Frontal cortex (tissue), 4 donors: ENCODE measurements around the gene IP6K3. TPM values are rescaled to one million over a fixed set of nuclear protein-coding genes. Genes with fewer than 3 reads are reported as not detected.

Experiments used
- DNase-seq, 2 donors: peaks; one replicate each; pipeline ENCODE4 v3.0.0; 2012; ENCODE audit warnings: low spot score in 2 of 2
- FAIRE-seq: peaks from 2 replicates; lab custom pipeline; 2012; peaks lifted over from hg19 to GRCh38; lab: Jason Lieb, UNC
- total RNA-seq: library from RNA; depleted of rRNA; stranded (reverse); fragments of >200 nt; gene quantifications from one replicate; pipeline ENCODE4 v1.2.3, GENCODE V29; 2014
- donor health status: control.
- donor health status: control.
- donor health status: control.

IP6K3 gene
- total RNA-seq, 1 donor from 2014 or later: not detected

DNA sequence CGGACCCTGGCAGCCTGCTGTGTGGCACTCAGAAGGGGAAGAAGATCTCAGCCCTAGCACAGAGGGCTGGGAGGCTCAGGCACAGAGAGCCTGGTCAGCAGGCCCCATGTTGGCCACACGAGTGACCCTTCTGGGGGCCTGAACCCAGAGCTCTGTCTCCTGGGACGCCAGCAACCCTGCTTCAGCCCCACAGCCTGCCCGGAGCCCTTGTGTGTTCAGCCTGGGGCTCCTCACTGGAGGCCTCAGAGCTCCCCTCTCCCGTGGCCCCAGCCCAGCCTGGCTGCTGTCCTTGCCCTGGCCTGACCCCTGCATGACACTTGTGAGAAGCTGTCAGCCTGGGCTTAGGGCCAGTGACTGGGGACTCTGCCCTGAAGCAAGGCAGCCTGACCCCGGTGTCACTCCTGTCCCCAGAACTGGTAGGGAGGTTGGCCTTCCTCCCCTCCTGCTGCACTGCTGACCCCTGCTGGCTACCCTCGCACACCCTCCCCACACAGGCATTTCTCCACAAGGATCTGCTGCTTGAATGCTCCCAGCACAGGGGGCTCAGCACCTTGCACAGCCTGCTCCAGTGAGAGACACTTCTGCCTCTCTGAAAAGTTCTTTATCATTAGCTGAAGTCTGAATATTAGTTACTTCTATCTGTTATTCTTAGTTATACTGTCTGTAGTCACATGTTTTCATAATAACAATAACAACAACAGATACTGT, 15.4 kb upstream of the IP6K3 start:
- FAIRE-seq: no peak

GRCh38 chr6:33761581-33761921, 14.8 kb upstream of the IP6K3 start:
- no peak for DNase-seq
- FAIRE-seq: no peak

More for the DNA sequence above, 15.4 kb upstream of the IP6K3 start:
- peak in 1 of 2 donors; percentile 52 for DNase-seq

DNA sequence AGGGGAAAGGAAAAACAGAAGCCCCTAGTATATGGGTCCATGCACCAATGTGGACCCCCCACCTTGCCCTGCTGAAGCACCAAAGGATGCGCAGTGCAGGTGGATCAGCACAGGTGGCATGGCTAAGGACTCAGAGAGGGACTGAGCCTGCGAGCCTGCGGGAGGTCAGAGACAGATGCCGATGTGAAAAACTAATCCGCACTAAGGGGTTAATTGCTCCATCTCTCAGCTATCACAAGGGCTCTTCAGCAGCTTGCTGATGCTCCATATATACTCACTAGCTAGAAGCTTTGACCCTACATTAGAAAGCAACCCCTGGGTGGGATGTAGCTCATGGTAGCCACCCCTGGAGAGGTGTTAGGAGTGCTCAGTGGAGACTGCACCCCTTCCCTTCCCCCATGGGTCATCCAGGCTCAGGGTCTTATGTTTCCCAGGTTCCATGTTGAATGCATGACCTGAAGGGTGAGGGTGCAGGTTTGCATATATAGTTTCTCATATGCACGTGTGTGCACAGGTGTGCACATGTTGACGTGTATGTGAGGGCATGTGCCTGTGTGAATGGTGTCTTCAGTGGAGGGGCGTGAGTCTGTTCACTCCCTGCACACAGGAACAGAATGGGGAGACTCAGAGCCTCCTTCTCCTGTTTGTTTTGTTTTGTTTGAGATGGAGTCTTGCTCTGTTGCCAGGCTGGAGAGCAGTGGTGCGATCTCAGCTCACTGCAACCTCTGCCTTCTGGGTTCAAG, 13.4 kb upstream of the IP6K3 start:
- DNase-seq (no peak), FAIRE-seq (no peak)

- no peak for DNase-seq
- FAIRE-seq: no peak
Measured at GRCh38 chr6:33758815-33759216, 12.1 kb upstream of the IP6K3 start.

- no peak for FAIRE-seq
- DNase-seq: no peak
Measured at GRCh38 chr6:33757906-33758305, 11.2 kb upstream of the IP6K3 start.

- FAIRE-seq (no peak), DNase-seq (no peak)
Measured at GRCh38 chr6:33757113-33757512, 10.4 kb upstream of the IP6K3 start.

GRCh38 chr6:33756211-33756954, 9.7 kb upstream of the IP6K3 start:
- DNase-seq (no peak), FAIRE-seq (no peak)

DNA sequence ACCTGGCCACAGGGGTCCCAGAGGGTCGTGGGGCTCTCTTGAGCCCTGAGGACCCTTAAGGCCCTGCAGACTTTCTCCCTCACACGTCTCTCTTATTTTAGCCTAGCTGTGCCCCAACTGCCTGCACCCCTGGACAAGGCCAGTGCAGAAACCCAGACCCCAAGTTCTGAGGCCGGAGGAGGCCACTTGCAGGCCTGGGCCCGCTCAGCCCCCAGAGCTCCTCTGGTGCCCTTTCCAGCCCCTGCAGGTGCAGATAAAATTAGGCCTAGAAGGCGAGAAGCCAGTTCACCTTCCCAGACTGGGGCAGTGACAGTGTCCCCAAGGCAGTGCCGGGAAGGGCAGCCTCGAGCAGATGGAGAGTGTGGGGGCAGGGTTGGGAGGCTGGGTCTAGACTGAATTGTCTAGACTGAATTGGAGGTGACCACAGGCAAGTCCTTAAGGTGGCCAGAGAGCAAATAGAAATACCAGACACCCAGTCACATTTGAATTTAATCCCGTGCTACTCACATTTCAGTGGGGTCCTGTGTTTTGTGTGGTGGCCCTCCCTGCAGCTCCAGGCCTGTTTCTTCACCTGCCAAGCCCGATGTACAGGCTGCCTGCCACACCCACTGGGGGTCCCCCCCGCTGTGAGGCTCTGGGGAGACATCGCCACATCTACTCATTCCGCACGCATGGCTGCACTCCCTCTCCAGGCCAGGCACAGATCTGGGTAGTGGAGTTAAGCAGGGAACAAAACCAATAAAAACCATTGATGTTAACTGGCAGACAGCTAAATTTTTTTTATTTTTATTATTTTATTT, 8.6 kb upstream of the IP6K3 start:
- FAIRE-seq (no peak), DNase-seq (no peak)

DNA sequence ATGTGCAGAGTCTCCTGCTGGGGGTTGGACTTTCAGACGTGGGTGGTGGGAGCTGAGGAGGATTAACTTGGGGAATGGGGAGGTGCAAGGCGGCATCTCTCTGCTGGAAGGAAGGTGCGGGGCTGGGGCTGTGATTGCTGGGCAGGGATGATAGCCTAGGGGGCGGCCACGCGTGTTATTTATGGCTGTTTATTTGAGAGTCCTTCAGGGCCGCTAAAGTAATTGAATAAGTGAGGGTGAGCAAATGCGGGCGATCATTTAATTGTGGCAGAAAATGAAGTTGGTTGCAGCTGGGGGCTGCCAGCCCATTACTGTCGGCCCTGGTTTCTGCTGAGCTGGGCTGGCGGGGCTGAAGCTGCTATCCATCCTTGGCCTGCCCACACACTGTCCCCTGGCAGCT, 7.5 kb upstream of the IP6K3 start:
- no peak for DNase-seq
- FAIRE-seq: no peak

DNA sequence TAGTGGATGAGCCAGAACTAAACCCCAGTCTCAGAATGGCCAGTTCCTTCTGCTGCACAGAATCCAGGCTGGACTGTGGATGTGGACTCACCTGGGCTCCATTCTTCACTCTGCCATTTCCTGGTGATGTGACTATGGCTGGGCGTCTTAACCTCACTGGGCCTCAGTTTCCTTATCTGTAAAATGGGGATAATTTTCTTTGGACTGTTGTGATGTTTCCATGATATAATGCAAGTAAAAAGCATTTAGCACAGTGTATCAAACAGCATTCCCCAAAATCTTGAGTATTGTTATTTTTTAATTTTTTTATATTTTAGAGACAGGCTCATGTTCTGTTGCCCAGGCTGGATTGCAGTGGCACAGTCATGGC, 5.9 kb upstream of the IP6K3 start:
- DNase-seq (no peak), FAIRE-seq (no peak)

DNA sequence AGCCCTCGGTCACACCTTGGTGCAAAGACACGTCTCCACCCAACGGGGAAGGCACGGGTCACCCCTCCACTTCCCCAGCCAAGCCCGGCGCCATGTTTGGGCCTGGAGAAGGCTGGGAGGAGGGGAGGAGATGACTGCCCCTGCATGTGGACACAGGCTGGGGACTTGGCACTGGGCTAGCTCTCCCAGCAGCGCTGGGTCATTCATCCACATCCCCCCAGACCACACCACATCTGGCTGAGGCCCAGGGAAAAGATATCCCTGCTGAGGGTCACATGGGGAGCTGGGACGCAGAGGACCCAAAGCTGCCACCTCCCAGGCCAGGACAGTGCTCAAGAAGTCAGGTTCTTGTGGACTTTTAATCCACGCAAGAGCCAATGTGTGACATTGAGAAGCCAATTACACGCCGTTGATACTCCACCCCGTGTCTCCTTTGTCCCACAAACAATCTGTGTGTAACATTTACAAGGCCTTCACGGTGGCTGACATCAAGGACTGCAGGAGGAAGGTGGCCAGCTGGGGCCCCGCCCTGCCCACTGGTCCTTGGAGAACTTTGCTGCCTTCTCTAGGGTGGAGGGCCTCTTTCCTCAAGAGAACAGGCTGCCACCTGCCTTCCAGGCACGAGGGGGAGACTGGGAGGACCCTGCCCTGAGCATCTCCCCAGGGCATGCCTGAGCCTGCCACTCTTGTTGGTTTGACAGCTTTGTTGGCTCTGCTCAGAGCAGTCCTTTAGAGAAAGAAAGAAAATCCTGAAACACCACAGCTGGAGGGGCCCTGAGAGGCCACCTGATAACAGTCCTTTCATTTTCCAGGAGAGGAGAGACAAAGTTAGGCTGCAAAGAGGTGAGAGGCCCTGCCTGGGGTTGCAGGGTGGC, 5.3 kb upstream of the IP6K3 start:
- FAIRE-seq: no peak

GRCh38 chr6:33750244-33750991, 3.7 kb upstream of the IP6K3 start:
- DNase-seq: no peak
- FAIRE-seq: no peak

More for the DNA sequence above, 5.3 kb upstream of the IP6K3 start:
- DNase-seq: no peak

GRCh38 chr6:33749401-33749800, 2.7 kb upstream of the IP6K3 start:
- FAIRE-seq (no peak), DNase-seq (no peak)

DNA sequence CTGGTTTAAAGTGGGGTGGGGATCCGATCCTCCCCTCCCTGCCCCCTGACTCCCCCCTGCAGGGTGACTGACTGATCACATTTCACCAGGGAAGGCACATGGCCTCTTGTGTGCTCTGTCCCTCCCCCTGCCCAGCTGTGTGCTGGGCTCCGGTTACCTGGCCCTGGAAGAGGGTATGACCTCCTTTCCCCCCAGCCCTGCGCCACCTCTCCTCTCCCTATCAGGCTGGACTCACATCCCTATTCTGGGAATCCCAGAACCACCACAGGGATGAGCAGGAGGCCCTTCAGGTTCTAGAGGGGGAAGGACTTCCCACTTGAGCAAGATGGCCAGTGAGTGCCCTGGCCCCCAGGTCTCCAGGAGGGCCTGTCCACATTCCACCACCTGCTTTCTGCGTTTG, 2.1 kb upstream of the IP6K3 start:
- no peak for FAIRE-seq
- no peak for DNase-seq

DNA sequence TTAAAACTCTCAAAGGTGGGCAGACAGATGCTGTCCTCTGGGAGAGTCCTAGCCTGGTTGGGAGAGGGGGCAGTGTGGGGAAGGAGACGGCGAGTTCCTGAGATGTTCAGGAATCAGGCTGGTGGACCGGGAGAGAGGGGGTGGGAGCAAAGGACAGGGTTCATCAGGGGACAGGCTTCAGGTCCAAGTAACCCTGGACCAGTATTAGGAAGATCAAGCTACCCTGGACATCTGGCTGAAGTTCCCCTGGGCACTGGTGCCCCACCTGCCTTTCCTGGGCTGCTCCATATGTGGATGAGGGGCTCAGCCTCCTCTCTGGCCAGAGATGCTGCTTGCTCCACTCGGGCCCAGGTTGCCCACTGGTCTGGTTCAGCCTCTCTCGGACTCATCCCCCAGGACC, 1.1 kb upstream of the IP6K3 start:
- DNase-seq (no peak), FAIRE-seq (no peak)

GRCh38 chr6:33746036-33746600, 587 bp downstream of the IP6K3 start:
- DNase-seq: peak; percentile 41 to 58
- FAIRE-seq: no peak

- DNase-seq: no peak
- no peak for FAIRE-seq
Measured at GRCh38 chr6:33745548-33745947, 1.2 kb downstream of the IP6K3 start.

- FAIRE-seq (no peak), DNase-seq (no peak)
Measured at GRCh38 chr6:33744895-33745546, 1.7 kb downstream of the IP6K3 start.
